ENCODE data around the gene NIM1K.
"Not testable (repeated sequence)": the region's sequence is repeated elsewhere in the genome, so short reads cannot be mapped to it uniquely, and the experiment has no call there.

Gene NIM1K

DNA sequence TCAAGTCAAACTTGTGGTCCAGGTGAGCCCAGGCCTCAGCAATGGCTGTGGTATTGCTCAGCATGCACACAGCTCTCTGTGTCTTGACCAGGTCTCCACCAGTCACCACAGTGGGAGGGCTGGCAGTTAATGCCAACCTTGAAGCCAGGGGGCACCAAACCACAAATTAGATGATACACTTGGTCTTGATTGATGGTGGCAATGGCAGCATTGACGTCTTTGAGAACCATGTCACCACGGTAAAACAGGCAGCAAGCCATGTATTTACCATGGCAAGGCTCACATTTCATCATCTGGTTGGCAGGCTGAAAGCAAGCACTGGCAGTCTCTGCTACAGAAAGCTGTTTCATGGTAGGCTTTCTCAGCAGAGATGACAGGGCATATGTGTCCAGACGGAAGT lies 40.0 kb downstream of the NIM1K start:
- DNase-seq = no peak

DNA sequence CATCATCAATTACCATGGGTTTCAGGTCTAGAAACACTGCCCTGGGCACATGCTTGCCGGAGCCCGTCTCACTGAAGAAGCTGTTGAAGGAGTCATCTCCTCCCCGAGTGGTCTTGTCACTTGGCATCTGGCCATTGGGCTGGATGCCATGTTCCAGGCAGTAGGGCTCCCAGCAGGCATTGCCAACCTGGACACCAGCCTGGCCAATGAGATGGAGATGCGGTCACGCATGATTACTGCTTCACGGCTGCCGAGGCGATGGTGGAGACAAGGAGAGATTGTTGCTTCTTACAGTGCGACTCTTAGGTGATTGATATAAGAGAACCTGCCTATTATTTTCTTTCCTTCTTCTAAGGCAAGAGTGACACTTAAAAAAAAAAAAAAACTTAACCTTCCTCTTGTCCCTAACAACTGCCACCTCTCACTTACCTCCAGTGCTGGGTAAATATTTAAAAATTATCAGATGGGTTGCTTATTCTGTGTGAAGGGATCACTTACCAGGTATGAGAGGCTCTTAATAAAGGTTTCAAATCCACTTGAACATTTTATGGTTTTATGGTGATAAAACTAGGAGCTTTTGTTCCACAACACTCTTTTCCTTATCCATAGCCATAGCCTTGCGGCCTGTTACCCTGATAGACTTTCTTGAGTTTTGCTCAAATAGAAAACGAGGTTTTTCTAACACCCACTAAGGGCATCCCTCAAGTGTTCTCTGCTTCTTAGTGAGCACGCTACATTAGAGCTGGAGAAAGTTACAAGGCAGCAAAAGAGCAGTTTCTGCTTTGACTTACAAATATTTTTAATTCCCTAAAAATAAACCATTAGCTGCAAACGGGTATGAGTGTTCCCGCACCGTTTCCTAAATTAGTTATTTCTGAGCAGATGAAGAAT lies 41.2 kb downstream of the NIM1K start:
- DNase-seq = no peak

DNA sequence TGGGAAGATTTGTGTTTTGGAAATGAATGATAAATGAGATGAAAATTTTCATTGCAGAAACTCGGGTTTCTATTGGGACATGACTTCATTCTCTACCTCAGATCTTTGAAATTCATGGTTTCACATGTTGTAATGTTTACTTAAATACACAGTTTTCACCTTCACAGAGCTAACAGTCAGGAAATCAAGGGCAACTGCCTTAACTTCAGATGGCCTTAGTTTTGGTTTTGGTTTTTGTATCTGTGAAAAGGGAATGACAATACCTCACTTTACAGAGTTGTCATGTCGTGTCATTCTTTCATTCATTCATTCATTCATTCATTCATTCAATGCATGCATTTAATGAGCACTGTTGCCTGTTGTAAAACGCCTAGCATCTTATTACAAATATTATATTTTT lies 41.9 kb downstream of the NIM1K start:
- no peak for DNase-seq

DNA sequence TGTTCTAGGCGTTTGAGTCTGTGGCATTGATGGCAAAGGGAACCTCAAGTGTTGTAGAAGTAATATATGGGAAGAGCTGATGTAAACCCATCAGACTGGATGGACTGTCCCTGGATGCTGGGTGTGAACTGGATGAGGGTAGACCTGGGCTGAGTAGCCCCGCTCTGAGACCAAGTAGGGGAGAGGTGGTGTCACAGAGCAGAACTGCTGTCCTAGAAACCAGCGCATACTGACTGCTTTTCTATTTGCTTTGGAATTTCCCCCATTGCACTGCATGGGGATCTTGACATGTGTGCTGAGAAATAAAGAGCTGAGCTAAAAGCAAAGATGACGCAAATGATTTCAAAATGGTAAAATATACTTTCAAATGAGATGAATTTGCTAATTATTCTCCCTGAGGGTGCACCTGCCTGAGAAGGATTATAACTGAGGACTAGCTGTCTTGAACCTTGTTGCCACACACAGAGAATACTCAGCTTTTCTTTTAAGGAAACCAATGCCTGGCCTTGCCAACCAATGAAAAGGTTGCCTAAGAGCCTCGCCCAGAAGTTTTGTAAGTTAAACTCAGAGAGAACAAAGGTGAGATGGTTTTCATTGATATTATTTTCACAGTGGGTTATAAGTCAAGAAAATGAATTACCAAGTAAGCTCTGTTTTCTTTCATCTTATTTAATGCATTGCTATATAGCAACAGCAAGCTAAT lies 44.8 kb downstream of the NIM1K start:
- DNase-seq = no peak

DNA sequence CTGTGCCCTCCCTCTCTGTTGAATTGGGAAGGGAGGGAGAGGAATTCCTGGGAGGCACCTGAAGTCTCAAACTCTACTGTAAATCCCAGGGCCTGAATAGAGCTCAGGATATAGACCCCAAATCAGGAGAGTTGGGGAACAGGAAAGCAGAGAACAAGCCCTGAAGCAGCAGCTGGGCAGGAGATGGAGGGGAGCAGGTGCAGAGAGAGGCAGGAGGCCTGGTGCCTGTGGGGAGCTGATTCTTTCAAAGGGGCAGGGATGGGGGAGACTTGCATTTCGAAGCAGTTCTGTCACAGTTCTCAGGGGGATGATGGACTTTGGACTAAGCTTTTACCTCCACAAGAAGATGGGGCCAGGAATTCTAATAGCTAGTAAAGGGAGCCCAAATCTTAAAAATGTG lies 50.2 kb downstream of the NIM1K start:
- no peak for DNase-seq

DNA sequence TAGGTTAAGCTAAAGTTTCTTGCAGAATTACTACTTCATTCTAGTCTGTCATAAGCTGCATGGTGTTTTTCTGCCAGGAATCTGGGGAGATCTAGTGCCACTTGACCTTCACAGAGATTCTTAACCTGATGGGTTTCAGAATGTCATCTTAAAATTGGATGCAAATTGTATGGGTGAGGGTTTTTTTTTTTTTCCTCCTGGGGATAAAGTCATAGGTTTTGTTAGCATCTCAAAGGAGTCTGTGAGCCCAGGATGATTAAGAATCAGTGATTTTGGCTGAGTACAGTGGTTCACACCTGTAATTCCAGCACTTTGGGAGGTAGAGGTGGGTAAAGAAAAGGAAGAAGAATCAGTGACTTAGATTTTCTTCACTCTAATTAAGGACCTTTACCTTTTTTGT lies 51.2 kb downstream of the NIM1K start:
- DNase-seq = no peak

DNA sequence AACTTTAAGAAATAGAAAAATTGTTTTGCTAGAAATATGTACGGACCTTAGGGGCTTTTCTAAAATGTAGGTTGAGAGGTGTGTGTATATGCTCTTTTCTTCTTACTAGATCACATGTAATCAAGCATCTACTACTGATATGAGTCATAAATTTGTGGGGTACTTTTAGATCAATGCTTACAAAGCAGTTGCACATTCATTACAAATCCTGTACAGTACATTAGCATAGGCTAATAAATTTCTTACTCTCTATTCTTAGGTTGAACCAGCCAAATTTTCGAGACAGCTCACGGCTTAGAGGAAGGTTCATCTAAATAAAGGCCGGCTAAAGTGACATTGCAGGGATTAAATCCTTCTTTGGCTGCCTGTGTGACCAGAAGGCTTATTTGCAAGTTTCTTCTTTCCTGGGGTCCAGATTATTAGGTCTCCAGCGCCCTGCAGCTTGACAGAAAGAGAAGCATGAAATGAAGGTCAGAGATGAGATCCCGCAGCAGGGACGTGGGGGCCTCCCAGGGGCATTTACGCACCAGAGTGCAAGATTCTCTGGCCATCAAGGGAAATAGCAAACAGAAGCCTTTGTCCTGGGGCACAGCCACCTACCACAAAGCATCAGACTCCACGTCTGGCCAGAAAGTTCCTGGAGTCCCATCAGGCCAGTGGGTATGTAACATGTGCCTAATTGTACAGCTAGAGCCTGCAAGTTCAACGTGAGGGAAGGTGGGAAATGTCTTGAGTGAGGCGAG lies 53.0 kb downstream of the NIM1K start:
- no peak for DNase-seq

DNA sequence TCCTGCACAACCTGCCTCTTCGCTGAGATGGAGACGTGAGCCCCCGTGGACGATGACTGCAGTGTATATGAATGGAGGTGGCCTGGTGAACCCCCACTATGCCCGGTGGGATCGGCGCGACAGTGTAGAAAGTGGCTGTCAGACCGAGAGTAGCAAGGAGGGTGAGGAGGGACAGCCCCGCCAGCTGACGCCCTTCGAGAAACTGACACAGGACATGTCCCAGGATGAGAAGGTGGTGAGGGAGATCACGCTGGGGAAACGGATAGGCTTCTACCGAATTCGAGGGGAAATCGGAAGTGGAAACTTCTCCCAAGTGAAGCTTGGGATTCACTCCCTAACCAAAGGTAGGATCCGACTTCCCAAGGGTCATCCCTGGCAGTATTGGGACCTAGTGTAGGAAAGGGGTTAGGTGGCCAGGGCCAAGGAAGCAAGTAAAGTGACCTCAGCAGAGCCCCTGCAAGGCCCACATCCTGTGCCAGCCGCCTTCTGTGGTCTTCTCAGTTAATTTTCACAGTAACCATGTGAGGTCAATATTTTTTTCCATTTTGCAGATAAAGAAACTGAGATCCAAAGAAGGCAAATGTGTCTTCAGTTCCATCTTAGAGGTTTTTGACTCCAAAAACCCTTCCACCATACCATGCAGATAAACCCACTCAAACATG lies 53.8 kb downstream of the NIM1K start:
- DNase-seq = no peak

DNA sequence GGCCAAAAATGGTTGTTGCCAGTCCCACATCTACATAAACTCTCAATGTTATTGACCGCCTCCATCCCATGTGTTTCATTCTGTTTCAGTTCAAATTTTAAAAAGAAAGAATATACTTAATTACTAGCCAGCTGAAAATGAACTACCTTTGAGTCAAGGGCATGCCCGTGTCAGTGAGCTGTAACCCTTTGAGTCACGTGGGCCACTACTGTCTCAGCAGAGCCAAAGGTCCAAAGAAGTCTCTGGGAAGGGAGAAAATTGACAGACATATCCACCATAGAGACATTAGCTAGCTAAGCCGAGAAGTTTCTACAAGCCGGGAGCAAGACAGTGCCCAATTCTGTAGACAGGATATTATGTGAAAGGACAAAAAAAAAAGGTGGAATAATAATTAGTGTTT lies 59.7 kb downstream of the NIM1K start:
- DNase-seq = no peak

DNA sequence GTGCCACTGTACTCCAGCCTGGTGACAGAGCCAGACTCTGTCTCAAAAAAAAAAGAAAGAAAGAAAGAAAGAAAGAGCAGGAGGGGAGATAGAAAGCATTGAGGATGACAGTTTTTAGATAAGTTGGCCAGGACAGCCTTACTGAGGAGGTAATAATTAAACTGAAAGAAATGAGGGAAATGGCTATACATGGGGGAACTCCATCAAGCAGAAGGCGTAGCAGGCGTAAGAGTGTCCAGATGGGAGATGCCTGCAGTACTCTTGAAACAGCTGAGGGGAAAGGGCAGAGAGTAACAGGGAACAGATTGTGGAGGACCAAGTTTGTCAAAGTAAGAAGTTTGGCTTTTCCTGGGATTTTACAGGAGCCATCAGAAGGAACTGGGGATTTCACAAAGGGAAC lies 63.7 kb downstream of the NIM1K start:
- DNase-seq = peak; percentile 51

DNA sequence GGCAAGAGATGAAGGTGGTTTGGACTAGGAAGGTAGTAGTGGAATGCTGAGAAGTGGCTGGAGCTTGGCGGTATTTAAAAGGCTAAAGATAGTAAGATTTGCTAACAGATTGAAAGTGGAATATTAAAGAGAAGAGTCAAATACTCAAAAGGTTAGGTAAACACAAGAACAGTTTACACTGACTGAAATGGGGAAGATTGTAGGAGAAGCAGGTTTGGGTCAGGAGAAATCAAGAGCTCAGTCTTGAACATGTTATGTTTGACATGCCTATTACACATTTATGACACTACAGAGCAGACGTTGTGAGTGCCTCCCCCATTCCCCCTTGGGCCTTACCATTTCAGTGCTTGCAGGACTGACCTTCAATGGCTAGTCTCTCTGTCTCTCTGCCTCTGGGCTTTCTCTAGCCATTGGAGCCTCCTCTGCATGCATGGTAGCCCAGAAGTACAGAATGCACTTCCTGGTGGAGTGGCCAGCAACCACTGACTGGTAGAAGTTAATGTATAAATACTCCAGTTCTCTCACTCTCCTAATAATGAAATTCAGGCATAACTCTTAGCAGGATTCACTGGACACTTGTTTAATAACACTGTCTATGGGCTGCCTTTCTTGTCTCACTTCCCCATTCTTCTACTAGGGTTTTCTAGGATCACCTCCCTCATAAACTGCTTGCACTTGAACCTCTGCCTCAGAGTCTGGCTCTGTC lies 64.4 kb downstream of the NIM1K start:
- DNase-seq = no peak

DNA sequence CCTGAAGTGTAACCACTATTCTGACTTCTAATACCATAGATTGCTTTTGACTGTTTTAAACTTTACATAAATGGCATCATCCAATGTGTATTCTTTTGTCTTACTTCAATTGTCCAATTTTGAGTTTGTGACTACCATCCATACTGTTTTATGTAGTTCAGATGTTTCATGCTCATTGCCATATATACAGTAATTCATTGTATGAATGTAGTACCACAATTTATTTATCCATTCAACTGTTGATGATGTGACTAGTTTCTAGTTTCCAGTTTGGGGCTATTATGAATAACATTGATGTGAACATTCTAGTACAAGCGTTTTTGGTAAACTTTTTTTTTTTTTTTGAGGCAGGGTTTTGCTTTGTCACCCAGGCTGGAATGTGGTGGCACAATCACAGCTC lies 66.1 kb downstream of the NIM1K start:
- no peak for DNase-seq

DNA sequence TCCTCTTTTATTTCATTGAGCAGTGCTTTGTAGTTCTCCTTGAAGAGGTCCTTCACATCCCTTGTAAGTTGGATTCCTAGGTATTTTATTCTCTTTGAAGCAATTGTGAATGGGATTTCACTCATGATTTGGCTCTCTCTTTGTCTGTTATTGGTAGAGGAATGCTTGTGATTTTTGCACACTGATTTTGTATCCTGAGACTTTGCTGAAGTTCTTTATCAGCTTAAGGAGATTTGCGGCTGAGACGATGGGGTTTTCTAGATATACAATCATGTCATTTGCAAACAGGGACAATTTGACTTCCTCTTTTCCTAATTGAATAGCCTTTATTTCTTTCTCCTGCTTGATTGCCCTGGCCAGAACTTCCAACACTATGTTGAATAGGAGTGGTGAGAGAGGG lies 70.2 kb downstream of the NIM1K start:
- not testable (repeated sequence) for DNase-seq

DNA sequence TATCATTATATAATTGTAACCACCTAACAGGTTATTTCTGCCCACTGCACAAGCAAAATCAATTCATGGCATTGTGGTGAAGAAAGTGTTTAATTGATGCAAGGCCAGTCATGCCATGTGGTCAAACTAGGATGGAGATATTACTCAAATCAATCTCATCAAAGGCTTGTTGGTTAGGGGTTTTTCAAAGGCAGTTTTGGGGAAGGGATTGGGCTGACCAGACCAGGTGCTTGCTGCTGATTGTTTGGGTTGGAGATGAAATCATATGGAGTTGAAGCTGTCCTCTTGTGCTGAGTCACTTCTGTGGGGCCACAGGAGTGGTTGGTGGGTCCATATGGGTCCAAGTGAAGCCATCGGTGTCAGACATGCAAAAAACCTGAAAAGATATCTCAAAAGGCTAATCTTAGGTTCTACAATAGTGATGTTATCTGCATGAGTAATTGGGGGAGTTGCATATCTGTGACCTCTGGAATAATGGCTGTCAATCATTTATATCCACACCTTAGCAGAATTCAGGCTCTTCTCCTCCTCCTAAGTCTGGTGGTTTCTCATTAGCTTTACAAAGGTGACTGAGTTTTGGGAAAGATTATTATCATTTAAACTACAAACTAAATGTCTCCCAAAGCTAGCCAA lies 76.3 kb downstream of the NIM1K start:
- no peak for DNase-seq

DNA sequence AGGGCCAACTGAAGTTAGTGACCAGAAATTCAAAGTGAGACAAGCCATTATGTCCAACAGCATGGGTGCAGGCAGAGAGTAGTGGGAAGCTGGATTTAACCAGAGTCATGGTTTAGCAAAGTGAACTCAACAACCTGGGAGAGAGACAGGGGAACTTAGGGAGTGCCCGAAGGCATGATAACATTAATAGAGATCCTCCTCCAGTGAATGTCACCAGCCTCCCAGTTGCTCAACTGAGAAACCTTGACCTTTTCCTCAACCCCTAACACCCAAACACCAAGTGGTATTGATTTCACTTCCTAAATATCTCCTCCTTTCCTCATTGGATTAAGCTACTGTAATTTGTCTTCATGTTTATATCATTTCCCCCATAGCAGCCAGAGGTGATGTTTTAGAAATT lies 78.6 kb downstream of the NIM1K start:
- no peak for DNase-seq

DNA sequence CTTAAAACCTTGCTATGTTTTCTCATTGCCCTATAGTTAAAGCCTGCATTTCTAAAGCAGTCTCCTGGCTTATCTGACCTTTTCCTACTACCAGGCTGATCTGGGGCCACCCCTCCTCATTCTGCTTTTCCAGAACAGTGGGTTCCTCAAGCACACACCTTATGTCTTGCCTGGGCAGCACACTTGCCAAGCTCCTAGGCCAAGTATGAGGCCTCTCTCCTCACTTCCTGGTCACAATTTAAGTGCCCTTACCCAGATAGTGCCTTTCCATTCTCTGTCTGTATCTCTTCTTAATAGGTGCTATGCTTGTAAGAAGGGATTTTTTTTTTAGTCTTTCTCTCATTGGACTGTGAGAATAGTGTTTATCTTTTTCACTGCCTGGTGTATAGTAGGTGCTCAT lies 81.5 kb downstream of the NIM1K start:
- DNase-seq = no peak

DNA sequence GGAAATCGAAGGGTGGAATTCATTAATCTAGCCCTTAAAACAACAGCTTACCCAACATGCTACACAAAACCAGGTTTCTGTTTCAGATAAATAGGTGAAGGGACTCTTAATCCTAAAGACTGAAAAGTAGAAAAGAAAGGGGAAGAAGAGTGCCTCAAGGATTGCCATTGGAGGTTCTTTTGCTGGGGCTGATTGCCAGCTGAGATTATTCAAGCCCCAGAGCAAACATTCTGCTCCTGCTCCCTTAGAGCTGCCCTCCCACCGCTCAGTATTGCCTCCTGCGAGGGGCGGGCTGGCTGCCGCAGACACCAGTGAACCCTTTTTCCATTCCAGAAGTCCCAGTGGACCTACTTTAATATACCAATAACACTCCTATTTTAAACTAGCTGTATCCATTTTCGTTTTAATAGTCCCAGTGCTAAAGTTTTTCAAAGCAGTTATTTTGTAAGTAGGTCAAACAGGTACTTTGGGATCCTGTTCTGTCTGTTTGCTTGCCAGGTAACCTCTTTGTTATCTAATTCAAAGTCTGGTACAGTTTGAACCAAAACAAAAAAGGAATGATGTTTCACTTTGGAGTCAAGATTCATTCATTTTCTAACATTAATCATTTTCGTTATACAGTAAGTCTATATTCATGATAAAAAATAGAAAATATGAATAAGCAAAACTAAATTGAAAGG lies 82.5 kb downstream of the NIM1K start:
- DNase-seq = no peak

DNA sequence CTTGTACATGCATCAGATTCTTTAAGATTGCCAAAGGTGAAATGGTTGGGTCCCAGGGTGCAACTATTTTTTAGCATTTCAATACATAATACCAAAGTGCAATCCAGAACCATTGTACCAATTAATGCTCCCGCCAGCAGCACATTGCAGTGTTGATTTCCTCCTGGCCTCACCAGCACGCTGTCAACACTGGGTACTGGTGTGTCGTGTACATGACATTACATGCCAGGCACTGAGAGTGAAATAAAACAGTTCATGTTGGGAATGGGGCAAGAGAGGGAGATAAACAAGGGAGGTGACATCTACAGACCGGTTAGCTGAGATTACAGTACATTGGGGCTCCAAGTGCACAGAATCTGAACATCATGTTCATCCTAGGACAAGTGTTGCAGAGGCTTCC lies 83.4 kb downstream of the NIM1K start:
- DNase-seq = no peak

DNA sequence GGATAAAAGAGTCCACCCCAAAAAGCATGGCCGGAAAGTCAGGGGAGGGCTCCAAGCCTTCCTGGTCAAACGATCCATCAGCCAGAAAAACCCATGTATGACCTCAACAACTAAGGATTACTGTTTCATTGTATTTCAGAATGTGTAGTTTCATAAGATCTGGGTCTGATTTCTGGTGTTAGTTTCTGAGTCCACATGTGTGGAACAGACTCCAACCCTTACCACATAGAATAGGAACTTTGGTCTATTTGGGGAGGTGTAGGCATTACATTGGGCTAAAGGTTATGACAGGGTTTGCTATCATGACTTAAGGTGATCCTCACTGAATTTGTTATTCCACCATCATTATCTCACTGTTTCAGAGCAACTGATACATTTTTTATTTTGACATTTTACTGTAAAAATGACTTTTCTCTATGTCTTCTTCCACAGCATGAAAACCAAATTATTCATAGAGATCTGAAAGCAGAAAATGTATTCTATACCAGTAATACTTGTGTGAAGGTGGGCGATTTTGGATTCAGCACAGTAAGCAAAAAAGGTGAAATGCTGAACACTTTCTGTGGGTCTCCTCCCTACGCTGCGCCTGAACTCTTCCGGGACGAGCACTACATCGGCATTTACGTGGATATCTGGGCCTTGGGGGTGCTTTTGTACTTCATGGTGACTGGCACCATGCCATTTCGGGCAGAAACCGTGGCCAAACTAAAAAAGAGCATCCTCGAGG lies 87.7 kb downstream of the NIM1K start:
- no peak for DNase-seq

DNA sequence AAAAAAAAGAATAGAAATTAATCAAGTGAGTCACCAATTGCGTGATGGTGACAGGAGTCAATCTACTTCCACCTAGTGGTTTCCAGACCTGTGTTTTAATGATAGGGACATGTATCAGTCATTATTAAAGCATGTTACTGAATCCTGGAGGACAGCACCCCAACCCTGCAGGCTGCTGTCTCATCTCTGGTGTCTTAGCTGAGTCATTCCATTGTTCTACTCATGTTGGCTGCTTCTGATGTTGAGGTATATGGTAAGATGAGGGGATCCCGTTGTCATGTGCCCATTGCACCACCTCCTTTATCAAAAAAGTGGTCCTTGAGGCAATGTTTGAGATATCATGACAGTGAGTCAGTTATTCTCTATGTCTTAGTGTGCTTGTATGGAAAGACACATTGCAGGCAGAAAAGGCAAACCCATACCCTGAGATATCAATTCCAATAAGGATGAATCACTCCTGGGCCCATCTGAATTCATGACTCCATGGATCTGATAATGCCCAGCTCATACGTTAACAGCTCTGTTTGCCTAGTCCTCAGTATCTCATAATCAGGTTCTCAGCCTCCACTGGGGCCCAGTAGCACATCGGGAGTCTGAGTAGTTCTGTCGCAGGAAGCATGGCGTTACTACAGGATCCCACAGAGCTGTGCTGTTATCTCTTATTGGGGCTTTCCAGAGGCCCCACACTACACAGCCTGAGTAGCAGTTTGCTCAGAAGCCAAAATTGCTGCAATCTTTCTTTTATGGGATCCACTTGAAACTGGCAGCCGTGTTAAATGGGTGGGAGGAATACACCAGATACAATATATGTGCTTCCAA lies 90.0 kb downstream of the NIM1K start:
- DNase-seq = no peak
